Progenitor cell of endocrine pancreas (in vitro differentiated cells): ENCODE measurements around the gene TEC. TPM values are rescaled to one million over a fixed set of nuclear protein-coding genes. Genes with fewer than 3 reads are reported as not detected.

Source experiments
- DNase-seq: peaks from one replicate; pipeline ENCODE4 v3.0.0; 2021; ENCODE audit warnings: low spot score; ENCODE audit not compliant: unreplicated experiment
- H3K27ac Mint-ChIP-seq: 2 replicates; pipeline ENCODE4 v1.8.0; 2021; ENCODE audit warnings: mild to moderate bottlenecking, moderate library complexity, mixed read lengths
- H3K27me3 Mint-ChIP-seq: 2 replicates; pipeline ENCODE4 v1.8.0; 2021; ENCODE audit warnings: mixed read lengths
- H3K36me3 Mint-ChIP-seq: 2 replicates; pipeline ENCODE4 v1.8.0; 2022; ENCODE audit warnings: mixed read lengths; ENCODE audit not compliant: insufficient read depth
- H3K4me1 Mint-ChIP-seq: 2 replicates; pipeline ENCODE4 v1.8.0; 2021; ENCODE audit warnings: low read depth, mixed read lengths
- H3K4me3 Mint-ChIP-seq: 2 replicates; pipeline ENCODE4 v1.8.0; 2021; ENCODE audit warnings: low read depth, mild to moderate bottlenecking, moderate library complexity, mixed read lengths
- H3K9me3 Mint-ChIP-seq: 2 replicates; pipeline ENCODE4 v1.8.0; 2021; ENCODE audit warnings: low read depth, mixed read lengths
- total RNA-seq: library from RNA; stranded (reverse); gene quantifications from 2 replicates; pipeline ENCODE4 v1.2.1, GENCODE V29; 2021
- TF ChIP-seq, protein P1 (sequence below): fragments of 200-600 bp; sonication (generic); IDR thresholded peaks from one replicate; pipeline ENCODE4 v1.5.0; 2021; ENCODE audit warnings: antibody characterized with exemption, mild to moderate bottlenecking; ENCODE audit not compliant: unreplicated experiment

Gene TEC
- total RNA-seq, 1 donor from 2014 or later = 3.4 TPM

- Mint-ChIP-seq H3K9me3 (no peaks in the 10 kb centered on the region), H3K27ac (peak overlapping the region; percentile 93), H3K27me3 (no peaks in the 10 kb centered on the region), H3K4me1 (peaks cover 38% of the 10 kb centered on the region), H3K4me3 (no peak overlapping the region), H3K36me3 (no peaks in the 10 kb centered on the region)
- DNase-seq = no peak
- TF ChIP-seq, protein P1, sequence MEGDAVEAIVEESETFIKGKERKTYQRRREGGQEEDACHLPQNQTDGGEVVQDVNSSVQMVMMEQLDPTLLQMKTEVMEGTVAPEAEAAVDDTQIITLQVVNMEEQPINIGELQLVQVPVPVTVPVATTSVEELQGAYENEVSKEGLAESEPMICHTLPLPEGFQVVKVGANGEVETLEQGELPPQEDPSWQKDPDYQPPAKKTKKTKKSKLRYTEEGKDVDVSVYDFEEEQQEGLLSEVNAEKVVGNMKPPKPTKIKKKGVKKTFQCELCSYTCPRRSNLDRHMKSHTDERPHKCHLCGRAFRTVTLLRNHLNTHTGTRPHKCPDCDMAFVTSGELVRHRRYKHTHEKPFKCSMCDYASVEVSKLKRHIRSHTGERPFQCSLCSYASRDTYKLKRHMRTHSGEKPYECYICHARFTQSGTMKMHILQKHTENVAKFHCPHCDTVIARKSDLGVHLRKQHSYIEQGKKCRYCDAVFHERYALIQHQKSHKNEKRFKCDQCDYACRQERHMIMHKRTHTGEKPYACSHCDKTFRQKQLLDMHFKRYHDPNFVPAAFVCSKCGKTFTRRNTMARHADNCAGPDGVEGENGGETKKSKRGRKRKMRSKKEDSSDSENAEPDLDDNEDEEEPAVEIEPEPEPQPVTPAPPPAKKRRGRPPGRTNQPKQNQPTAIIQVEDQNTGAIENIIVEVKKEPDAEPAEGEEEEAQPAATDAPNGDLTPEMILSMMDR = no peak
These were observed 142.4 kb downstream of the TEC start for GRCh38 chr4:48127231-48127630.

DNA sequence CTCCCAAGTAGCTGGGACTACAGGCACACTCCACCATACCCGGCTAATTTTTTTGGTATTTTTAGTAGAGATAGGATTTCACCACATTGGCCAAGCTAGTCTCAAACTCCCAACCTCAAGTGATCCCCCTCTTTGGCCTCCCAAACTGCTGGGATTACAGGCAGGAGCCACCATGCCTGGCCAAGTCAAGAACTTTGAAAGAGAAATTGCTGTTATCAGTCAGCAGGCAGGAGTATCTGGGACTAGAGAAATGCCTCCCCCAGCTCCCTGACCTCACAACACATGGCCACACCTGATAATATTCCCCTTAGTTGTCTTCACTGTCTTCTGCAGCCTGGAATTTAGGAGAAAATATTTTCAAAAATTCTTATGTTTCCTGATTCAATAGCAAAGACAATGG lies 143.0 kb downstream of the TEC start:
- Mint-ChIP-seq H3K36me3 (no peaks in the 10 kb centered on the region), H3K9me3 (no peaks in the 10 kb centered on the region), H3K4me3 (no peak overlapping the region), H3K27ac (no peak overlapping the region), H3K4me1 (peaks cover 32% of the 10 kb centered on the region), H3K27me3 (no peaks in the 10 kb centered on the region)
- TF ChIP-seq, protein P1 = no peak
- no peak for DNase-seq

DNA sequence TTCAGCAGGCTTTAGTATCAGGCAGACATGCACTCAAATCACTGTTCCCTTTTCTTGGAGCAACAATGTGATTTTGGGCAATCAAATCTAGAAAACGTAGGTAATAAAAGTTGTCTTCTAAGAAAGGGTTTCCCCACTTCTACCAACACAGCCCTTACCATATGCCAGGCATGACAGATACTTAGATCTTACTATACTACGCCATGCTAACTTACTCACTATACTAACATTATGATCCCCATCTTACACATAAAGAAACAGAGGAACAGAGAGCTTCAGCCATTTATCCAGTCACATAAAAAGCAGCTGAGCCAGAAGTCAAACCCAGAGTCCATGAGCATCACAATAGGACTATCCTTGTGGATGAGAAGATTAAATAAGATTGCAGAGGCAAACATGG lies 144.8 kb downstream of the TEC start:
- DNase-seq = no peak
- peaks cover 23% of the 10 kb centered on the region for H3K4me1 Mint-ChIP-seq
- no peaks in the 10 kb centered on the region for H3K27me3 Mint-ChIP-seq
- no peak overlapping the region for H3K27ac Mint-ChIP-seq
- no peaks in the 10 kb centered on the region for H3K9me3 Mint-ChIP-seq
- H3K36me3 Mint-ChIP-seq = no peaks in the 10 kb centered on the region
- TF ChIP-seq, protein P1 = no peak
- H3K4me3 Mint-ChIP-seq = no peak overlapping the region

- H3K9me3 Mint-ChIP-seq = no peaks in the 10 kb centered on the region
- no peak overlapping the region for H3K4me3 Mint-ChIP-seq
- DNase-seq = no peak
- TF ChIP-seq, protein P1 = no peak
- H3K4me1 Mint-ChIP-seq = peaks cover 19% of the 10 kb centered on the region
- no peaks in the 10 kb centered on the region for H3K36me3 Mint-ChIP-seq
- no peak overlapping the region for H3K27ac Mint-ChIP-seq
- H3K27me3 Mint-ChIP-seq = no peaks in the 10 kb centered on the region
These were observed 146.9 kb downstream of the TEC start for GRCh38 chr4:48122756-48123155.

DNA sequence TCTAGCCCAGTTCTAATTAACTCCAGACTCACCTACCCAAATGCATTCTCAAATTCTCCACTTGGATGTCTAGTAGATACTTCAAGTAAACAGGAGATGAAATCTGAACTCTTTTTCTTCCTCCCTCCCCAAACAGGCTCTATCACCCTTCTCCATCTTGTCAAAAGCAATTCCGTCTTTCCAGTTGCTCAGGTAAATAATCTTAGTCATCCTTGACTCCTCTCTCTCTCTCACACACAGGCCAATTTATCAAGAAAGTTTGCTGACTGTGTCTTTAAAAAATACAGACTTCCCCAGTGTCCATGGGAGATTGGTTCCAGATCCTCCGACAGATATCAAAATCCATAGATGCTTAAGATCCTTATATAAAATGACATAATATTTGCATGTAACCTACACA lies 148.5 kb downstream of the TEC start:
- TF ChIP-seq, protein P1 = no peak
- Mint-ChIP-seq H3K36me3 (no peaks in the 10 kb centered on the region), H3K9me3 (no peaks in the 10 kb centered on the region), H3K4me3 (no peak overlapping the region), H3K4me1 (peaks cover 10% of the 10 kb centered on the region), H3K27ac (no peak overlapping the region), H3K27me3 (no peaks in the 10 kb centered on the region)
- DNase-seq = no peak

GRCh38 chr4:48120132-48120531 lies 149.5 kb downstream of the TEC start:
- H3K36me3 Mint-ChIP-seq = no peaks in the 10 kb centered on the region
- peaks cover 5% of the 10 kb centered on the region for H3K4me1 Mint-ChIP-seq
- no peaks in the 10 kb centered on the region for H3K9me3 Mint-ChIP-seq
- TF ChIP-seq, protein P1 = no peak
- no peak for DNase-seq
- no peak overlapping the region for H3K27ac Mint-ChIP-seq
- H3K4me3 Mint-ChIP-seq = no peak overlapping the region
- H3K27me3 Mint-ChIP-seq = no peaks in the 10 kb centered on the region
